KMS-11 (cell line): Measurements from ENCODE around the gene PCNX2.

Experiments
- H2AFZ ChIP-seq: fragments of 200-600 bp; sonication (generic); 2 replicates; pipeline ENCODE4 v1.6.1; 2016; ENCODE audit warnings: antibody characterized with exemption, mixed run types, low read depth
- H3K27ac ChIP-seq: fragments of 200-600 bp; sonication (generic); 2 replicates; pipeline ENCODE4 v1.6.1; 2016; ENCODE audit warnings: mild to moderate bottlenecking, mixed run types
- H3K27me3 ChIP-seq: fragments of 200-600 bp; sonication (generic); 2 replicates; pipeline ENCODE4 v1.6.1; 2017; ENCODE audit warnings: mild to moderate bottlenecking, low read depth, mixed run types, moderate library complexity; ENCODE audit not compliant: insufficient read depth
- H3K36me3 ChIP-seq: fragments of 200-600 bp; sonication (generic); 2 replicates; pipeline ENCODE4 v1.6.1; 2017; ENCODE audit warnings: mild to moderate bottlenecking, mixed run types; ENCODE audit not compliant: insufficient read depth
- H3K4me1 ChIP-seq: fragments of 200-600 bp; sonication (generic); 2 replicates; pipeline ENCODE4 v1.6.1; 2016; ENCODE audit warnings: mild to moderate bottlenecking, low read depth, mixed run types; ENCODE audit not compliant: poor library complexity, severe bottlenecking
- H3K4me2 ChIP-seq: fragments of 200-600 bp; sonication (generic); 2 replicates; pipeline ENCODE4 v1.7.0; 2016; ENCODE audit warnings: mild to moderate bottlenecking, mixed run types
- H3K4me3 ChIP-seq: fragments of 200-600 bp; sonication (generic); IDR thresholded peaks from 2 replicates; pipeline ENCODE4 v1.6.1; 2017; ENCODE audit warnings: low read depth, low read length, mixed read lengths; ENCODE audit not compliant: insufficient read depth
- H3K79me2 ChIP-seq: fragments of 200-600 bp; sonication (generic); 2 replicates; pipeline ENCODE4 v1.6.1; 2016; ENCODE audit warnings: low read depth, mixed run types; ENCODE audit not compliant: insufficient read depth
- H3K9ac ChIP-seq: fragments of 200-600 bp; sonication (generic); 2 replicates; pipeline ENCODE4 v1.6.1; 2016; ENCODE audit warnings: mild to moderate bottlenecking, mixed run types
- H4K20me1 ChIP-seq: fragments of 200-600 bp; sonication (generic); 2 replicates; pipeline ENCODE4 v1.6.1; 2016; ENCODE audit warnings: mild to moderate bottlenecking, mixed run types; ENCODE audit not compliant: insufficient read depth
- TF ChIP-seq, protein P1 (sequence below): fragments of 200-600 bp; sonication (generic); conservative IDR thresholded peaks from 2 replicates; pipeline ENCODE4 v1.6.1; 2017; ENCODE audit warnings: low read depth, mild to moderate bottlenecking, antibody characterized with exemption, low read length, moderate library complexity, mixed read lengths

Gene PCNX2

DNA sequence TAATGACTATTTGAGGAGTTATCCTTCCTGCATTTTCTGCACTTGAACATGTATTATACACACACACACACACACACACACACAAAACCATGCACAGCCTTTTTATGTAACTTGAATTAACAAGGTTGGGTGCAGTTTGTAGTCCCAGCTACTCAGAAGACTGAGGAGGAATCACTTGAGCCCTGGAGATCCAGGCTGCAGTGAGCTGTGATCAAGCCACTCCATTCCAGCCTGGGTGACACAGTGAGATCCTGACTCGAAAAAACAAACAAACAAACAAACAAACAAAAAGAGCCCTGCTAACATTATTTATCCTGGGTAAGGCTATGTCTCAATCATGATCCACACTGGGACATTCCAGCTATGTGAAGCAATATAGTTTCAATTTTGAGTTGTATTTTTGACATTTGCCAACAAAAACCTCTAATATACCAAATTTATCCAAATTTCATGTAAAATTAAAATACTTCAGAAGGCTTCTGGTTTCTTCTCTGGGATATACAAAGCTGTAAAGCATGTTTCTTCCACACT lies 188.3 kb downstream of the PCNX2 start:
- no peaks in the 10 kb centered on the region for H3K36me3 ChIP-seq
- TF ChIP-seq, protein P1, sequence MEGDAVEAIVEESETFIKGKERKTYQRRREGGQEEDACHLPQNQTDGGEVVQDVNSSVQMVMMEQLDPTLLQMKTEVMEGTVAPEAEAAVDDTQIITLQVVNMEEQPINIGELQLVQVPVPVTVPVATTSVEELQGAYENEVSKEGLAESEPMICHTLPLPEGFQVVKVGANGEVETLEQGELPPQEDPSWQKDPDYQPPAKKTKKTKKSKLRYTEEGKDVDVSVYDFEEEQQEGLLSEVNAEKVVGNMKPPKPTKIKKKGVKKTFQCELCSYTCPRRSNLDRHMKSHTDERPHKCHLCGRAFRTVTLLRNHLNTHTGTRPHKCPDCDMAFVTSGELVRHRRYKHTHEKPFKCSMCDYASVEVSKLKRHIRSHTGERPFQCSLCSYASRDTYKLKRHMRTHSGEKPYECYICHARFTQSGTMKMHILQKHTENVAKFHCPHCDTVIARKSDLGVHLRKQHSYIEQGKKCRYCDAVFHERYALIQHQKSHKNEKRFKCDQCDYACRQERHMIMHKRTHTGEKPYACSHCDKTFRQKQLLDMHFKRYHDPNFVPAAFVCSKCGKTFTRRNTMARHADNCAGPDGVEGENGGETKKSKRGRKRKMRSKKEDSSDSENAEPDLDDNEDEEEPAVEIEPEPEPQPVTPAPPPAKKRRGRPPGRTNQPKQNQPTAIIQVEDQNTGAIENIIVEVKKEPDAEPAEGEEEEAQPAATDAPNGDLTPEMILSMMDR = no peak
- no peak overlapping the region for H3K9ac ChIP-seq
- no peak overlapping the region for H2AFZ ChIP-seq
- H3K27me3 ChIP-seq = no peaks in the 10 kb centered on the region
- peaks cover 21% of the 10 kb centered on the region for H3K4me1 ChIP-seq
- no peak overlapping the region for H3K27ac ChIP-seq
- H3K79me2 ChIP-seq = no peaks in the 10 kb centered on the region
- H4K20me1 ChIP-seq = no peaks in the 10 kb centered on the region
- H3K4me2 ChIP-seq = no peak overlapping the region
- H3K4me3 ChIP-seq = no peak overlapping the region

DNA sequence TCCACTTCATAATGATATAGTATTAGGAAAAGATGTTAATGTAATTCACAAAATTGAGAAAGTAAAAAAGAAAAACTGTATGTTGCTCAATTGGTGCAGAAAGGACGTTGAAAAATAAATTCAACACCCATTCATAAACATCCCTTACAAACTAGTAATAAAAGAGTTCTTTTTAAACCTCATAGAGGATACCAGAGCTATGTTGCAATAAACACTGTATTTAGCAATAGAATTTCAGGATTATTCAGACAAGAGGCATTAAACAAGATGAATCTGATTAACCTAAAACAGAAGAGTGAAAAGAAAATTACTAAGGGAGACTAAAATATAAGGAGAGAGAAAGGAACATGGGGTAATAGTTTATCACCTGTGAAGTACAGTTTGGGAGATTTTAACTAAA lies 190.3 kb downstream of the PCNX2 start:
- Histone ChIP-seq H3K27me3 (no peaks in the 10 kb centered on the region), H3K4me1 (peaks cover 10% of the 10 kb centered on the region), H3K79me2 (no peaks in the 10 kb centered on the region), H3K4me2 (no peak overlapping the region), H3K27ac (no peak overlapping the region), H3K4me3 (no peak overlapping the region), H3K36me3 (no peaks in the 10 kb centered on the region), H2AFZ (no peak overlapping the region), H4K20me1 (no peaks in the 10 kb centered on the region), H3K9ac (no peak overlapping the region)
- TF ChIP-seq, protein P1 = no peak

DNA sequence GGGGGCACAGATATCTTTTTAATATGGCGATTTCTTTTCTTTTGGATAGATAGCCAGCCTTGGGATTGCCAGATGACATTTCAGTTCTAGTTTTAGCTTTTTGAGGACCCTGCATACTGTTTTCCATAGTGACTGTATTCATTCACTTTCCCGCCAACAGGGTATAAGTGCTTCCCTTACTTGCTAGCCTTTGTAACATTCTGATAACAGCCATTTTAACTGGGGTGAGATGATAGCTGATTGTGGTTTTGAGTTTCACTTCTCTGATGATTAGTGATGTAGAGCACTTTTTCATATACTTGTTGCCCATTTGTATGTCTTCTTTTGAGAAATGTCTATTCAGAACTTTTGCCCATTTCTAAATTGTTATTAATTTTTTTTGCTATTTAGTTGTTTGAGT lies 193.2 kb downstream of the PCNX2 start:
- Histone ChIP-seq H3K4me2 (0 out of 2 replicates have a peak overlapping the region, but pooled peaks have one; percentile 6), H3K27me3 (no peaks in the 10 kb centered on the region), H3K4me1 (peaks cover 10% of the 10 kb centered on the region), H3K27ac (no peak overlapping the region), H4K20me1 (no peaks in the 10 kb centered on the region), H3K36me3 (no peaks in the 10 kb centered on the region), H2AFZ (no peak overlapping the region), H3K9ac (no peak overlapping the region), H3K4me3 (no peak overlapping the region), H3K79me2 (no peaks in the 10 kb centered on the region)
- TF ChIP-seq, protein P1 = no peak

DNA sequence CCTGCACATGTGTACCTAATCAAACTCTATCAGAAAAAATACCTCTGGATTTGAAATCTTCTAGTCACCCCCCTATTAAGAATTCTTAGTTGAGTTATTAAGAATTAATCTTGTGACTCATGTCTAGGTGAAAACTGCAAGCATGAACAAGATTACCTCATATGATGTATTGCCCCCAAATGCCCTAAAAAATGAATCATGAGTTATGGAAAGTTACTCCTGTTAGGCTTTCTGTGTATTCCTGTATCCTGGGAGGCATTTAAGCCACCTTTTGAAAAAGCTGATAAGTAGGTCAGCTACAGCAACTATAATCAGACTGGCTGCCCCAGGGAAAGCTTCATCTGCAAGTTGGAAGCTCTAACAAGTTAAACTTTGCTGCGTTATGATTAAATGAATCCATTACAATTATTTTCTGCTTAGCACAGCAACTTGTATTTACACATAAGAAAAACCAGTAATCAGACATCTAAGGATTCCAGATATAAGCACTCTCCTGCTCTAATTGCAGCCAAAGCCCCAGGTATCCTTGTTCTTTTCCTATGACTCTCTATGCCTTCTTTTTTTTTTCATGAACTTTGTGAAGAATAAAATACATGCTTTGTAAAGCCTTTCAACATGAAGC lies 197.5 kb downstream of the PCNX2 start:
- H3K36me3 ChIP-seq = no peaks in the 10 kb centered on the region
- no peak overlapping the region for H2AFZ ChIP-seq
- no peak overlapping the region for H3K27ac ChIP-seq
- no peaks in the 10 kb centered on the region for H4K20me1 ChIP-seq
- H3K9ac ChIP-seq = no peak overlapping the region
- H3K27me3 ChIP-seq = no peaks in the 10 kb centered on the region
- TF ChIP-seq, protein P1 = no peak
- no peak overlapping the region for H3K4me2 ChIP-seq
- peaks cover 10% of the 10 kb centered on the region for H3K4me1 ChIP-seq
- no peaks in the 10 kb centered on the region for H3K79me2 ChIP-seq
- no peak overlapping the region for H3K4me3 ChIP-seq
